ENCODE results near the gene KCNMA1.

- no peak for TF ChIP-seq POLR2A (IDR thresholded peaks at IDR 0.05)
- TF ChIP-seq EP300 (IDR thresholded peaks at IDR 0.05): no peak
- TF ChIP-seq CTCF (IDR thresholded peaks at IDR 0.05): no peak
- no peak for TF ChIP-seq POLR2AphosphoS5 (IDR thresholded peaks at IDR 0.05)
Observed at GRCh38 chr10:76858721-76859120, 778.9 kb downstream of the KCNMA1 start.
